HepG2 (cell line): ENCODE measurements around the gene NCKAP1. TPM values are rescaled to one million over a fixed set of nuclear protein-coding genes. Genes with fewer than 3 reads are reported as not detected.

Experiments used
- ATAC-seq: fragments of 200-7000 bp; cut with Tn5 transposase; 3 replicates; pipeline ENCODE4 v1.9.1; 2020; ENCODE audit warnings: mild to moderate bottlenecking, moderate library complexity
- BruUV-seq: library from RNA; stranded (reverse); fragments of 400-500 nt; replicated peaks from 2 replicates; lab custom pipeline; 2021; lab: Mats Ljungman, UMichigan
- CTCF ChIA-PET: fragments of 300-600 bp; formaldehyde crosslinking; extraction: SDS; loops from one replicate; lab custom pipeline; 2021; ENCODE audit warnings: low total read pairs, inconsistent platforms, low intra/inter-chr PET ratio; lab: Yijun Ruan, JAX
- POLR2A ChIA-PET: fragments of 350-600 bp; sonication (Branson Sonifier 250); formaldehyde crosslinking; loops from one replicate; lab custom pipeline; 2020; ENCODE audit warnings: antibody characterized with exemption, inconsistent platforms; lab: Yijun Ruan, JAX
- DNase-seq: peaks from one replicate; pipeline ENCODE4 v3.0.0-alpha.2; 2015; ENCODE audit warnings: low spot score
- FAIRE-seq: peaks from 3 replicates; lab custom pipeline; 2011; peaks lifted over from hg19 to GRCh38; lab: Jason Lieb, UNC
- H2AFZ ChIP-seq: one replicate; pipeline ENCODE4 v1.6.1; 2011; ENCODE audit warnings: low read length, inconsistent platforms
- H3K27ac ChIP-seq: fragments of 300-600 bp; 3 replicates; pipeline ENCODE4 v1.8.0; 2011; ENCODE audit warnings: mixed run types, mild to moderate bottlenecking, mixed read lengths, low read length, inconsistent platforms; ENCODE audit not compliant: insufficient read depth; ENCODE audit errors: extremely low read length
- H3K27me3 ChIP-seq, 2 experiments: fragments of 200-600 bp in 1 of 2; 2 replicates in 1 of 2; 3 replicates in 1 of 2; pipeline versions ENCODE4 v1.6.0 to v1.8.0; 2011; ENCODE audit warnings: low read length in 2 of 2, mild to moderate bottlenecking in 2 of 2, moderate library complexity in 2 of 2, inconsistent platforms in 1 of 2; ENCODE audit not compliant: insufficient read depth in 2 of 2, control insufficient read depth in 1 of 2
- H3K36me3 ChIP-seq, 2 experiments: fragments of 200-600 bp in 1 of 2; replicated peaks in 1 of 2; 2 replicates in 1 of 2; 3 replicates in 1 of 2; pipeline versions ENCODE4 v1.5.1 to v1.8.0; 2011; ENCODE audit warnings: low read length in 2 of 2, inconsistent platforms in 1 of 2; ENCODE audit not compliant: insufficient read depth in 2 of 2, control insufficient read depth in 1 of 2
- H3K4me1 ChIP-seq: 2 replicates; pipeline ENCODE4 v1.5.1; 2012; ENCODE audit warnings: low read length, inconsistent platforms; ENCODE audit not compliant: insufficient read depth
- H3K4me2 ChIP-seq: 2 replicates; pipeline ENCODE4 v1.6.0; 2011; ENCODE audit warnings: low read depth, low read length, inconsistent platforms
- H3K4me3 ChIP-seq, 3 experiments: fragments of 200-600 bp in 1 of 3; sonication (generic), shearing (Covaris generic) in 1 of 3; replicated peaks in 1 of 3; 2 replicates each; pipeline ENCODE4 v1.5.1; 2011 to 2016; ENCODE audit warnings: low read length in 3 of 3, inconsistent platforms in 2 of 3, low read depth in 2 of 3, mild to moderate bottlenecking in 2 of 3, control low read depth in 1 of 3, mixed read lengths in 1 of 3; ENCODE audit not compliant: insufficient read depth in 1 of 3
- H3K79me2 ChIP-seq: one replicate; pipeline ENCODE4 v1.6.1; 2011; ENCODE audit warnings: low read length, inconsistent platforms; ENCODE audit not compliant: insufficient read depth
- H3K9ac ChIP-seq: 2 replicates; pipeline ENCODE4 v1.6.0; 2011; ENCODE audit warnings: mild to moderate bottlenecking, low read depth, low read length, inconsistent platforms; ENCODE audit not compliant: insufficient read depth
- H3K9me3 ChIP-seq: 2 replicates; pipeline ENCODE4 v1.5.1; 2012; ENCODE audit warnings: mild to moderate bottlenecking, low read length
- H4K20me1 ChIP-seq: 2 replicates; pipeline ENCODE4 v1.6.0; 2011; ENCODE audit warnings: inconsistent platforms, mild to moderate bottlenecking, low read length, moderate library complexity; ENCODE audit not compliant: insufficient read depth
- CEBPZ ChIP-seq: IDR thresholded peaks from 2 replicates; pipeline ENCODE4 v1.6.1; 2012; ENCODE audit warnings: low read length, improper control_type of control experiment
- KLF6 ChIP-seq: IDR thresholded peaks from 2 replicates; pipeline ENCODE4 v1.8.0; 2016; ENCODE audit warnings: missing biosample characterization, missing genetic modification reagents
- SMAD1 ChIP-seq: sonication (generic); formaldehyde crosslinking; IDR thresholded peaks from 2 replicates; pipeline ENCODE4 v1.4.0; 2020; ENCODE audit warnings: missing genetic modification reagents, low read depth, mild to moderate bottlenecking, borderline replicate concordance
- ZNF142 ChIP-seq: sonication (generic); formaldehyde crosslinking; IDR thresholded peaks from 2 replicates; pipeline ENCODE4 v1.4.0; 2020; ENCODE audit warnings: missing genetic modification reagents
- ZNF205 ChIP-seq: IDR thresholded peaks from 2 replicates; pipeline ENCODE4 v1.6.1; 2018; ENCODE audit warnings: missing biosample characterization, missing genetic modification reagents
- ZNF251 ChIP-seq: sonication (generic); formaldehyde crosslinking; IDR thresholded peaks from 2 replicates; pipeline ENCODE4 v1.9.0; 2021; ENCODE audit warnings: mild to moderate bottlenecking, missing genetic modification reagents
- ZNF274 ChIP-seq: sonication (generic); formaldehyde crosslinking; IDR thresholded peaks from 2 replicates; pipeline ENCODE4 v1.5.1; 2020; ENCODE audit warnings: mild to moderate bottlenecking, missing genetic modification reagents
- ZNF883 ChIP-seq: sonication (generic); formaldehyde crosslinking; IDR thresholded peaks from 2 replicates; pipeline ENCODE4 v1.5.1; 2020; ENCODE audit warnings: mild to moderate bottlenecking, missing genetic modification reagents; ENCODE audit errors: not compliant biosample characterization
- in situ Hi-C: cut with HindIII; loops from 2 replicates; pipeline ENCODE4 v1.10.0; 2017; ENCODE audit warnings: low pct_unique_long_range_greater_than_20kb; ENCODE audit not compliant: extremely low pct_ligation_motif_present
- intact Hi-C: fragments of 100-400 bp; cut with micrococcal nuclease; formaldehyde crosslinking; loops from one replicate; pipeline ENCODE4 v1.10.0; 2022; ENCODE audit not compliant: unreplicated experiment
- polyA plus RNA-seq, 8 experiments: library from polyadenylated mRNA; depleted of rRNA in 3 of 8; stranded (reverse) in 7 of 8; unstranded in 1 of 8; fragments of >200 nt; fragmentation: Illumina TruSeq in 4 of 8; extraction: Trizol in 4 of 8; gene quantifications; 2 replicates each; pipeline versions ENCODE4 v1.2.1 to v1.2.3, GENCODE V29; 2011 to 2016; ENCODE audit warnings: low read depth in 4 of 8, missing spikeins in 1 of 8, mixed read lengths in 1 of 8; ENCODE audit not compliant: insufficient read depth in 1 of 8
- total RNA-seq, 5 experiments: library from RNA; depleted of rRNA; stranded (reverse); fragments of >200 nt; fragmentation: Illumina TruSeq; extraction: Trizol; gene quantifications; 2 replicates each; pipeline ENCODE4 v1.2.3, GENCODE V29; 2016; ENCODE audit warnings: low read depth in 1 of 5

NCKAP1 gene
- total and polyA plus RNA-seq, 2 of the 13 experiments (the other 11 are each of a cell fraction or from before 2014, with no cell fraction given), result 72.1 to 96.3 TPM

GRCh38 chr2:182929972-182930371 lies 108.3 kb downstream of the NCKAP1 start:
- H3K9ac ChIP-seq, result no peak overlapping the region
- POLR2A ChIA-PET, result no interaction called here
- H3K4me2 ChIP-seq, result no peak overlapping the region
- H3K36me3 ChIP-seq, result peaks cover 8 to 77% of the 10 kb centered on the region in 2 experiments
- H3K27me3 ChIP-seq, result no peaks in the 10 kb centered on the region
- TF ChIP-seq ZNF251 (CRISPR knock-in tag) (no peak), CEBPZ (no peak), ZNF274 (CRISPR knock-in tag) (no peak), SMAD1 (CRISPR knock-in tag) (no peak), KLF6 (CRISPR knock-in tag) (no peak), ZNF142 (CRISPR knock-in tag) (no peak), ZNF205 (CRISPR knock-in tag) (no peak), ZNF883 (CRISPR knock-in tag) (no peak)
- H3K4me3 ChIP-seq, result no peak overlapping the region
- H3K9me3 ChIP-seq, result no peaks in the 10 kb centered on the region
- DNase-seq (no peak), FAIRE-seq (no peak), ATAC-seq (no peak)
- H3K27ac ChIP-seq, result no peak overlapping the region
- intact Hi-C loops (no loop called here), in situ Hi-C loops (no loop called here)
- CTCF ChIA-PET, result no interaction called here
- no peak overlapping the region for H2AFZ ChIP-seq
- H4K20me1 ChIP-seq, result no peaks in the 10 kb centered on the region; the same call in 1 of the 2 replicates
- no peaks in the 10 kb centered on the region for H3K79me2 ChIP-seq
- BruUV-seq, result no TSS peak
- no peaks in the 10 kb centered on the region for H3K4me1 ChIP-seq
